ENCODE measurements around the gene PCNX2. TPM values are rescaled to one million over a fixed set of nuclear protein-coding genes. Genes with fewer than 3 reads are reported as not detected.

PCNX2 gene
- total and polyA plus RNA-seq, 2 donors (not counting 3 experiments of a cell fraction or from before 2014, with no cell fraction given), result 6.6 to 11.0 TPM

DNA sequence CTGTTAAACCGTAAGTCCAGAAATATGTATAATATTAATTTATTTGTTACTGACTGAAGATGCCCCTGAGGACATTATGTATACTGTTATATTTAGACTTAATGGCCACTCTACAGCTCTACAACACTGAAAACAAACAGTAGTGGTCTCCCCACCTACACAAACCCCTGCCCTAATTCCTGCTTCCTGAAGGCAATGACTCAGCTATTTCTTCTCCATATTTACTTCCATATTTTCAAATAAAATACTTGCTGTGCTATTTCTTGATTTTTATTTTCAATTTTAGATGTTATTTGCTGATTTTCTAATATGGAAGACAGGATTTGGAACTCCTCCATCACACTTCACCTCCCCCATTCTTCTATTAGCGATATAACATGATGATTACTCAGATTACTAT is 97.6 kb downstream of the PCNX2 start:
- no peak for FAIRE-seq
- no TSS peak for BruUV-seq (replicated peaks)
- no peaks in the 10 kb centered on the region for H3K79me2 ChIP-seq (ENCODE audit: control insufficient read depth, insufficient read depth, low read length)
- ChIA-PET CTCF (no interaction called here), POLR2A (no interaction called here)
- H4K20me1 ChIP-seq (replicated peaks; ENCODE audit: control insufficient read depth, extremely low read depth, insufficient read depth, low read length), result no peaks in the 10 kb centered on the region
- dilution Hi-C loops (cut with MboI; ENCODE audit: extremely low pct_ligation_motif_present, low sequenced_read_pairs), result no loop called here
- no peaks in the 10 kb centered on the region for H3K9me1 ChIP-seq (replicated peaks; ENCODE audit: control insufficient read depth, extremely low read depth, insufficient read depth, low read length)
- no peak for TF ChIP-seq JUN (IDR thresholded peaks at IDR 0.05; ENCODE audit: borderline replicate concordance, insufficient read depth, insufficient read length, low read depth)
- no peak overlapping the region for H2AFZ ChIP-seq (ENCODE audit: low read depth, low read length)
- no peak overlapping the region for H3K9ac ChIP-seq (replicated peaks; ENCODE audit: extremely low read depth, insufficient read depth, low read length)
- intact Hi-C loops (cut with micrococcal nuclease), result loop anchor here (5.0 kb wide), 1 partner anchor 236 kb away; no protein-coding TSS in a partner anchor
- H3K27me3 ChIP-seq (ENCODE audit: control insufficient read depth in 2 of 2, insufficient read depth in 2 of 2, low read length in 2 of 2), result no peaks in the 10 kb centered on the region
- DNase-seq (ENCODE audit: low read depth, low spot score), result no peak
- H3K27ac ChIP-seq (ENCODE audit: insufficient read depth, low read depth, low read length), result no peak overlapping the region
- H3K4me1 ChIP-seq (ENCODE audit: control insufficient read depth, extremely low read depth, insufficient read depth, low read length), result peaks cover 7% of the 10 kb centered on the region
- no peaks in the 10 kb centered on the region for H3K36me3 ChIP-seq (ENCODE audit: control insufficient read depth in 2 of 2, extremely low read depth in 1 of 2, insufficient read depth in 2 of 2, low read length in 2 of 2)
- H3K4me2 ChIP-seq (ENCODE audit: insufficient read depth, low read length), result no peak overlapping the region
- H3K9me3 ChIP-seq (replicated peaks; ENCODE audit: control insufficient read depth, insufficient read depth, low read length), result no peaks in the 10 kb centered on the region
- H3K4me3 ChIP-seq (replicated peaks in 1 of 3; ENCODE audit: insufficient read depth in 1 of 3, low read depth in 1 of 3, low read length in 3 of 3), result no peak overlapping the region

DNA sequence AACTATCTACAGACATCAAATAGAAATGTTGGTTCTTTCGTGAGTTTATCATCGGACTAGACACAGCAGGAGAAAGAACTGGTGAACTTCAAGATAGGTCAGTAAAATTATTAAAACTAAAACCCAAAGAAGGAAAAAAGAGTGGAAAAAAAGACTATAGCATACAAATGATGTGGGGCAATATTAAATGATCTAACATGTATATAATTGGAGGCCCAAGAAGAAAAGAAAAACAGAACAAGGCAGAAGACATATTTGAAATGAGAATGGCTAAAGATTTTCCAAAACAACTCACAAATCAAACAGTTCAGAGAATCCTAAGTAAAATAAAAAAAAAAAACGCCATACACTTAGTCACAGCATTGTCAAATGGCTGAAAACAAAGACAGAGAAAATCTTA is 101.8 kb downstream of the PCNX2 start:
- H3K36me3 ChIP-seq (ENCODE audit: control insufficient read depth in 2 of 2, extremely low read depth in 1 of 2, insufficient read depth in 2 of 2, low read length in 2 of 2), result no peaks in the 10 kb centered on the region
- H3K4me3 ChIP-seq (replicated peaks in 1 of 3; ENCODE audit: insufficient read depth in 1 of 3, low read depth in 1 of 3, low read length in 3 of 3), result no peak overlapping the region
- no peak overlapping the region for H2AFZ ChIP-seq (ENCODE audit: low read depth, low read length)
- H3K4me2 ChIP-seq (ENCODE audit: insufficient read depth, low read length), result no peak overlapping the region
- H3K9me3 ChIP-seq (replicated peaks; ENCODE audit: control insufficient read depth, insufficient read depth, low read length), result no peaks in the 10 kb centered on the region
- H3K27ac ChIP-seq (ENCODE audit: insufficient read depth, low read depth, low read length), result no peak overlapping the region
- CTCF ChIA-PET, result no interaction called here
- no peak for TF ChIP-seq POLR2A (IDR thresholded peaks at IDR 0.05; ENCODE audit: low read depth, low read length)
- no peak for TF ChIP-seq FOS (IDR thresholded peaks at IDR 0.05; ENCODE audit: borderline replicate concordance, insufficient read depth, low read length)
- TF ChIP-seq, protein P1, sequence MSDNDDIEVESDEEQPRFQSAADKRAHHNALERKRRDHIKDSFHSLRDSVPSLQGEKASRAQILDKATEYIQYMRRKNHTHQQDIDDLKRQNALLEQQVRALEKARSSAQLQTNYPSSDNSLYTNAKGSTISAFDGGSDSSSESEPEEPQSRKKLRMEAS (IDR thresholded peaks at IDR 0.05; ENCODE audit: insufficient read depth, insufficient read length), result no peak
- TF ChIP-seq EZH2 (IDR thresholded peaks at IDR 0.05; ENCODE audit: borderline replicate concordance, low read depth, low read length, severe bottlenecking), result no peak
- TF ChIP-seq, protein P2, sequence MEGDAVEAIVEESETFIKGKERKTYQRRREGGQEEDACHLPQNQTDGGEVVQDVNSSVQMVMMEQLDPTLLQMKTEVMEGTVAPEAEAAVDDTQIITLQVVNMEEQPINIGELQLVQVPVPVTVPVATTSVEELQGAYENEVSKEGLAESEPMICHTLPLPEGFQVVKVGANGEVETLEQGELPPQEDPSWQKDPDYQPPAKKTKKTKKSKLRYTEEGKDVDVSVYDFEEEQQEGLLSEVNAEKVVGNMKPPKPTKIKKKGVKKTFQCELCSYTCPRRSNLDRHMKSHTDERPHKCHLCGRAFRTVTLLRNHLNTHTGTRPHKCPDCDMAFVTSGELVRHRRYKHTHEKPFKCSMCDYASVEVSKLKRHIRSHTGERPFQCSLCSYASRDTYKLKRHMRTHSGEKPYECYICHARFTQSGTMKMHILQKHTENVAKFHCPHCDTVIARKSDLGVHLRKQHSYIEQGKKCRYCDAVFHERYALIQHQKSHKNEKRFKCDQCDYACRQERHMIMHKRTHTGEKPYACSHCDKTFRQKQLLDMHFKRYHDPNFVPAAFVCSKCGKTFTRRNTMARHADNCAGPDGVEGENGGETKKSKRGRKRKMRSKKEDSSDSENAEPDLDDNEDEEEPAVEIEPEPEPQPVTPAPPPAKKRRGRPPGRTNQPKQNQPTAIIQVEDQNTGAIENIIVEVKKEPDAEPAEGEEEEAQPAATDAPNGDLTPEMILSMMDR (IDR thresholded peaks at IDR 0.05; ENCODE audit: extremely low read depth in 1 of 2, insufficient read depth in 1 of 2, low read depth in 1 of 2, low read length in 2 of 2), result no peak
- H3K4me1 ChIP-seq (ENCODE audit: control insufficient read depth, extremely low read depth, insufficient read depth, low read length), result no peaks in the 10 kb centered on the region
- H3K27me3 ChIP-seq (ENCODE audit: control insufficient read depth in 2 of 2, insufficient read depth in 2 of 2, low read length in 2 of 2), result no peaks in the 10 kb centered on the region
- FAIRE-seq, result no peak
- POLR2A ChIA-PET, result no interaction called here
- intact Hi-C loops (cut with micrococcal nuclease) (no loop called here), dilution Hi-C loops (cut with MboI; ENCODE audit: extremely low pct_ligation_motif_present, low sequenced_read_pairs) (no loop called here)
- no TSS peak for BruUV-seq (replicated peaks)
- H3K9me1 ChIP-seq (replicated peaks; ENCODE audit: control insufficient read depth, extremely low read depth, insufficient read depth, low read length), result no peaks in the 10 kb centered on the region
- H3K79me2 ChIP-seq (ENCODE audit: control insufficient read depth, insufficient read depth, low read length), result no peaks in the 10 kb centered on the region
- no peak for DNase-seq (ENCODE audit: low read depth, low spot score)
- no peaks in the 10 kb centered on the region for H4K20me1 ChIP-seq (replicated peaks; ENCODE audit: control insufficient read depth, extremely low read depth, insufficient read depth, low read length)
- H3K9ac ChIP-seq (replicated peaks; ENCODE audit: extremely low read depth, insufficient read depth, low read length), result no peak overlapping the region
